ENCODE results near the gene NAALADL2.

DNA sequence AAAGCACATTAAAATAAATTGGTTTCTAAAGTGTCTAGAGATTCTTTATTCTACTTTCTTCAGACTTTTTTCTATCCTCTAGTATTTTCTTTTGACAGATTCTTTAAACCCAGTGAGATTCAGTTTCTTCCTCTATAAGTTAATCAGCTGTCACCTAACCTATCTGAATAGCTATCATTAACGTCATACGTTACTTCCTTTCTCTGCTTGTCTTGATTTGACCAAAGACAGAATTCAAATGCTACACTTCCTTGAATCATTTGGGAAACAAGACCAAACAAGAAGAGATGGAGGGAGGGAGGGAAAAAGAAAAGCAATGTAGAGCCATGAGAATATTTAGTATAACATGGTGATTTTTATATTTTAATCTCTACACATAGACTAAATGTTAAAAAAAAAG, 235.2 kb downstream of the NAALADL2 start:
- TF ChIP-seq, protein P1, sequence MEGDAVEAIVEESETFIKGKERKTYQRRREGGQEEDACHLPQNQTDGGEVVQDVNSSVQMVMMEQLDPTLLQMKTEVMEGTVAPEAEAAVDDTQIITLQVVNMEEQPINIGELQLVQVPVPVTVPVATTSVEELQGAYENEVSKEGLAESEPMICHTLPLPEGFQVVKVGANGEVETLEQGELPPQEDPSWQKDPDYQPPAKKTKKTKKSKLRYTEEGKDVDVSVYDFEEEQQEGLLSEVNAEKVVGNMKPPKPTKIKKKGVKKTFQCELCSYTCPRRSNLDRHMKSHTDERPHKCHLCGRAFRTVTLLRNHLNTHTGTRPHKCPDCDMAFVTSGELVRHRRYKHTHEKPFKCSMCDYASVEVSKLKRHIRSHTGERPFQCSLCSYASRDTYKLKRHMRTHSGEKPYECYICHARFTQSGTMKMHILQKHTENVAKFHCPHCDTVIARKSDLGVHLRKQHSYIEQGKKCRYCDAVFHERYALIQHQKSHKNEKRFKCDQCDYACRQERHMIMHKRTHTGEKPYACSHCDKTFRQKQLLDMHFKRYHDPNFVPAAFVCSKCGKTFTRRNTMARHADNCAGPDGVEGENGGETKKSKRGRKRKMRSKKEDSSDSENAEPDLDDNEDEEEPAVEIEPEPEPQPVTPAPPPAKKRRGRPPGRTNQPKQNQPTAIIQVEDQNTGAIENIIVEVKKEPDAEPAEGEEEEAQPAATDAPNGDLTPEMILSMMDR (IDR thresholded peaks at IDR 0.05): no peak
- no peak for TF ChIP-seq SIN3A (IDR thresholded peaks at IDR 0.05; ENCODE audit: borderline replicate concordance, insufficient read depth, low read depth, low read length)
